Astrocyte (in vitro differentiated cells and primary cell): ENCODE measurements around the gene MMP8. TPM values are rescaled to one million over a fixed set of nuclear protein-coding genes. Genes with fewer than 3 reads are reported as not detected.

Experiments used
- DNase-seq: peaks from one replicate; pipeline ENCODE4 v3.0.0-alpha.2; 2010; ENCODE audit warnings: low read depth
- FAIRE-seq: peaks from 2 replicates; lab custom pipeline; 2011; peaks lifted over from hg19 to GRCh38; lab: Jason Lieb, UNC
- H2AFZ ChIP-seq: 2 replicates; pipeline ENCODE4 v1.6.0; 2012; ENCODE audit warnings: low read depth, low read length, inconsistent platforms
- H3K27ac ChIP-seq: 2 replicates; pipeline ENCODE4 v1.5.1; 2011; ENCODE audit warnings: low read depth, low read length, inconsistent platforms
- H3K27me3 ChIP-seq: 2 replicates; pipeline ENCODE4 v1.6.0; 2011; ENCODE audit warnings: low read length, inconsistent platforms; ENCODE audit not compliant: insufficient read depth
- H3K36me3 ChIP-seq: 2 replicates; pipeline ENCODE4 v1.5.1; 2011; ENCODE audit warnings: low read length, inconsistent platforms; ENCODE audit not compliant: insufficient read depth
- H3K4me1 ChIP-seq: 2 replicates; pipeline ENCODE4 v1.5.1; 2011; ENCODE audit warnings: low read length, inconsistent platforms; ENCODE audit not compliant: insufficient read depth
- H3K4me2 ChIP-seq: 2 replicates; pipeline ENCODE4 v1.6.0; 2012; ENCODE audit warnings: low read length, inconsistent platforms
- H3K4me3 ChIP-seq: 2 replicates; pipeline ENCODE4 v1.5.1; 2011; ENCODE audit warnings: low read depth, mild to moderate bottlenecking, low read length, inconsistent platforms; ENCODE audit not compliant: insufficient read depth
- H3K79me2 ChIP-seq: 2 replicates; pipeline ENCODE4 v1.6.0; 2012; ENCODE audit warnings: mild to moderate bottlenecking, low read length, inconsistent platforms; ENCODE audit not compliant: insufficient read depth
- H3K9ac ChIP-seq: 2 replicates; pipeline ENCODE4 v1.6.0; 2012; ENCODE audit warnings: mild to moderate bottlenecking, low read length, inconsistent platforms
- H3K9me3 ChIP-seq: 2 replicates; pipeline ENCODE4 v1.5.1; 2012; ENCODE audit warnings: low read depth, mild to moderate bottlenecking, low read length, inconsistent platforms; ENCODE audit not compliant: insufficient read depth
- H4K20me1 ChIP-seq: 2 replicates; pipeline ENCODE4 v1.6.0; 2012; ENCODE audit warnings: low read length, inconsistent platforms; ENCODE audit not compliant: insufficient read depth
- H3K27ac Mint-ChIP-seq: one replicate; pipeline ENCODE4 v1.8.0; 2021; ENCODE audit warnings: mild to moderate bottlenecking, mixed read lengths; ENCODE audit not compliant: unreplicated experiment
- H3K27me3 Mint-ChIP-seq: one replicate; pipeline ENCODE4 v1.8.0; 2021; ENCODE audit warnings: low read depth, mixed read lengths; ENCODE audit not compliant: unreplicated experiment
- H3K36me3 Mint-ChIP-seq: one replicate; pipeline ENCODE4 v1.8.0; 2021; ENCODE audit warnings: low read depth, mixed read lengths; ENCODE audit not compliant: unreplicated experiment
- H3K4me1 Mint-ChIP-seq: one replicate; pipeline ENCODE4 v1.8.0; 2021; ENCODE audit warnings: low read depth, mixed read lengths; ENCODE audit not compliant: unreplicated experiment
- H3K4me3 Mint-ChIP-seq: one replicate; pipeline ENCODE4 v1.8.0; 2021; ENCODE audit warnings: mild to moderate bottlenecking, moderate library complexity, mixed read lengths; ENCODE audit not compliant: unreplicated experiment
- H3K9me3 Mint-ChIP-seq: one replicate; pipeline ENCODE4 v1.8.0; 2021; ENCODE audit warnings: mild to moderate bottlenecking, mixed read lengths; ENCODE audit not compliant: unreplicated experiment
- CTCF ChIP-seq: IDR thresholded peaks from 2 replicates; pipeline ENCODE4 v1.5.1; 2011; ENCODE audit warnings: low read depth, mild to moderate bottlenecking, inconsistent platforms, low read length, moderate library complexity; ENCODE audit not compliant: insufficient read depth
- EZH2 ChIP-seq: IDR thresholded peaks from 2 replicates; pipeline ENCODE4 v1.6.1; 2012; ENCODE audit warnings: mild to moderate bottlenecking, low read length, inconsistent platforms; ENCODE audit not compliant: insufficient read depth
- total RNA-seq: library from RNA; stranded (reverse); gene quantifications from 2 replicates; pipeline ENCODE4 v1.2.1, GENCODE V29; 2021

Gene MMP8
- total RNA-seq, 1 donor from 2014 or later: not detected

DNA sequence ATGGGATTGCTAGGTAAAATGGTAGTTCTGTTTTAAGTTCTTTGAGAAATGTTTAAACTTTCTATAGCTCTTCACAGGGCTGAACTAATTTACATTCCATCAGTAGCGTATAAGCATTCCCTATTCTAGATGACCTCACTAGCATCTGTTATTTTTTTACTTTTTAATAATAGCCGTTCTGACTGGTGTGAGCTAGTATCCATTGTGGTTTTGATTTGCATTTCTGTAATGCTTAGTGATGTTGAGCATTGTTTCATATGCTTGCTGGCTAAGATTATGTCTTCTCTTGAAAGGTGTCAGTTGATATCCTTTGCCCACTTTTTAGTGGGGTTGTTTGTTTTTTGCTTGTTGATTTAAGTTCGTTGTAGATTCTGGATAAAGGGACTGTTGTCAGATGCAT, 55.1 kb downstream of the MMP8 start:
- peak; percentile 41 for DNase-seq
- peaks cover 2% of the 10 kb centered on the region for H3K27me3 ChIP-seq
- no peaks in the 10 kb centered on the region for H3K27me3 Mint-ChIP-seq

GRCh38 chr11:102666331-102666957, 58.3 kb downstream of the MMP8 start:
- FAIRE-seq (peak; percentile 69), DNase-seq (peak; percentile 5)
- H3K79me2 ChIP-seq: no peaks in the 10 kb centered on the region
- H3K9me3 Mint-ChIP-seq: peaks cover 3% of the 10 kb centered on the region
- H3K36me3 Mint-ChIP-seq: no peaks in the 10 kb centered on the region
- H4K20me1 ChIP-seq: no peaks in the 10 kb centered on the region
- no peak overlapping the region for H3K27ac Mint-ChIP-seq
- H3K4me3 ChIP-seq: no peak overlapping the region
- no peak overlapping the region for H3K4me3 Mint-ChIP-seq
- H3K4me2 ChIP-seq: no peak overlapping the region
- TF ChIP-seq CTCF (peak; percentile 90), EZH2 (no peak)
- no peaks in the 10 kb centered on the region for H3K27me3 ChIP-seq
- peaks cover 3% of the 10 kb centered on the region for H3K27me3 Mint-ChIP-seq
- H3K9ac ChIP-seq: no peak overlapping the region
- no peaks in the 10 kb centered on the region for H3K4me1 ChIP-seq
- peaks cover 2% of the 10 kb centered on the region for H3K4me1 Mint-ChIP-seq
- no peak overlapping the region for H3K27ac ChIP-seq
- H2AFZ ChIP-seq: no peak overlapping the region
- H3K36me3 ChIP-seq: no peaks in the 10 kb centered on the region
- H3K9me3 ChIP-seq: no peaks in the 10 kb centered on the region

More for the DNA sequence above, 55.1 kb downstream of the MMP8 start:
- TF ChIP-seq EZH2: no peak
- TF ChIP-seq CTCF: no peak
- H3K4me1 ChIP-seq: no peaks in the 10 kb centered on the region
- Mint-ChIP-seq H3K4me1 (peaks cover 2% of the 10 kb centered on the region), H3K27ac (no peak overlapping the region), H3K9me3 (peaks cover 3% of the 10 kb centered on the region), H3K36me3 (no peaks in the 10 kb centered on the region), H3K4me3 (no peak overlapping the region)
- no peaks in the 10 kb centered on the region for H3K9me3 ChIP-seq
- H3K27ac ChIP-seq: no peak overlapping the region
- no peak overlapping the region for H3K4me2 ChIP-seq
- H3K4me3 ChIP-seq: no peak overlapping the region
- no peak overlapping the region for H3K9ac ChIP-seq
- no peaks in the 10 kb centered on the region for H3K36me3 ChIP-seq
- no peak for FAIRE-seq
- H4K20me1 ChIP-seq: no peaks in the 10 kb centered on the region
- H2AFZ ChIP-seq: no peak overlapping the region
- no peaks in the 10 kb centered on the region for H3K79me2 ChIP-seq

DNA sequence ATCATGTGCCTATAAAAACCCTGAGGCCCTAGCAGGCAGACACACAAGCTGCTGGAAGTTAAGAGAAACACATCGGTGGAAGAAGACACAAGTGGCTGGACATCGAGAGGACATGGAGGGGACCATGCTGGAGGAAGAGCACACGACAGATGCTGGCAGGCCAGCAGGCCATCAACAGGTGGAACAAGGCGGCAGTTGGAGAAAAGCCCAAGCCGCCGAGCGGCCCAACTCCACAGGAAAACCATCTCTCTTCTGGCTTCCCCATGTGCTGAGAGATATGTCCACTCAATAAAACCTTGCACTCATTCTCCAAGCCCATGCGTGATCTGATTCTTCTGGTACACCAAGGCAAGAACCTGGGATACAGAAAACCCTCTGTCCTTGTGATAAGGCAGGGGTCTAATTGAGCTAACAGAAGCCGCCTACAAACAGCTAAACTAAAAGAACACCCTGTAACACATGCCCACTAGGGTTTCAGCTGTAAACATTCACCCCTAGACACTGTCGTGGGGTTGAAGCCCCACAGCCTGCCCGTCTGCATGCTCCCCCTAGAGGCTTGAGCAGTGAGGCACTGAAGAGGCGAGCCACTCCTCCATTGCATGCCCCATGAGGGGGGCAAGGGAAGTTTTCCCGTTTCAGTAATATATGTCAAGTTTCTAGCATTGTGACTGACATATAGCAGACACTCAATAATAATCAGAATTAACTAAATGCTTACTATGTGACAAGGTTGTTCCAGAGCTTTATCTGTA, 60.6 kb downstream of the MMP8 start:
- peaks cover 2% of the 10 kb centered on the region for H3K9me3 Mint-ChIP-seq
- H3K9ac ChIP-seq: no peak overlapping the region
- no peaks in the 10 kb centered on the region for H3K79me2 ChIP-seq
- no peak overlapping the region for H3K4me3 ChIP-seq
- TF ChIP-seq EZH2 (no peak), CTCF (no peak)
- H3K4me2 ChIP-seq: no peak overlapping the region
- no peak overlapping the region for H3K4me3 Mint-ChIP-seq
- H3K36me3 ChIP-seq: no peaks in the 10 kb centered on the region
- no peak overlapping the region for H3K27ac ChIP-seq
- DNase-seq (no peak), FAIRE-seq (no peak)
- no peaks in the 10 kb centered on the region for H4K20me1 ChIP-seq
- no peaks in the 10 kb centered on the region for H3K9me3 ChIP-seq
- H3K27ac Mint-ChIP-seq: no peak overlapping the region
- H2AFZ ChIP-seq: no peak overlapping the region
- no peaks in the 10 kb centered on the region for H3K4me1 Mint-ChIP-seq
- H3K36me3 Mint-ChIP-seq: no peaks in the 10 kb centered on the region
- H3K27me3 ChIP-seq: no peaks in the 10 kb centered on the region
- no peaks in the 10 kb centered on the region for H3K4me1 ChIP-seq
- H3K27me3 Mint-ChIP-seq: peaks cover 5% of the 10 kb centered on the region
